Activated T-helper 1 cell treated with anti-CD3 and anti-CD28 coated beads, Interleukin-2, amount 50 U/mL, for 16 hours (primary cell): ENCODE measurements around the gene UBA52.
A peak's percentile ranks its signal among the peaks of the same experiment; 100 is the strongest.
"Not testable (repeated sequence)": the region's sequence is repeated elsewhere in the genome, so short reads cannot be mapped to it uniquely, and the experiment has no call there.

ENCODE experiments used
- DNase-seq, 2 donors: peaks; one replicate each; pipeline ENCODE4 v3.0.0-alpha.2; 2020; ENCODE audit warnings: low read depth in 1 of 2, low spot score in 1 of 2

Gene UBA52

DNA sequence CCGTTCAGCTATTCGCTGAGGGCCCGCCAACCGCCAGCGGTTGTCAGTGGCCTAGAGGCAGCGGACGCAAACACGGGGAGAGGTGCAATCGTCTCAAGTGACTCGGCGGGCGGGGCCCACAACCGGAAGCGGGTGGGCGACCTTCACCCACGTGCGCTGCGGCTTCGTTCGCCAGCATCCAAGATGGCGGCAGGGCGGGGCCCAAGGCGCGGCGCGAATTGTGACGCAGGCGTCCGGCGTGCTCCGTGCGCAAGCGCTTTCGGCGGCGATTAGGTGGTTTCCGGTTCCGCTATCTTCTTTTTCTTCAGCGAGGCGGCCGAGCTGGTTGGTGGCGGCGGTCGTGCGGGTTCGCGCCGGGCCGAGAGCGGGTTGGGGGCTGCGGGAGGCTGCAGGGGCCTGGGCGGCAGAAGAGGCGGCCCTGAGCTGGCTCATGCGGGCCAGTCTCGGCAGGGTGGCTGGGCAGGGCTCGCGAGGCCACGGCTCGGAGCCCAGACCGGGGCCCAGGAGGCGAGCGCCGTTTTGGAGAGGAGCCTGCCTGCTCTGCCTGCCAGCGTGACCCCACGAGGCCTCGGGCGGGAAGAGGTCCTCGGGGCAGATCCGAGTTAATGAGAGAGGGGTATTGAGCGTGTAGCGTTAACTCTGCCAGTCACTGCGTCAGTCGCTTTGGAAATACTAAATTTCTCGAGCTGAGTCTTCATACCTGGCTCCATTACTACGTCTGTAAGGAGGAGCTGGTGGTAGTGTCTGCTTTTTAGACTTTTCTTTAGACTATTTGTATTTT is at the start of gene UBA52:
TSS of gene UBA52 (plus strand) at position 294 of the 781 bp plus-strand sequence. CDS start 1,444 bp downstream, outside the sequence.
- peak; percentile 99 for DNase-seq

DNA sequence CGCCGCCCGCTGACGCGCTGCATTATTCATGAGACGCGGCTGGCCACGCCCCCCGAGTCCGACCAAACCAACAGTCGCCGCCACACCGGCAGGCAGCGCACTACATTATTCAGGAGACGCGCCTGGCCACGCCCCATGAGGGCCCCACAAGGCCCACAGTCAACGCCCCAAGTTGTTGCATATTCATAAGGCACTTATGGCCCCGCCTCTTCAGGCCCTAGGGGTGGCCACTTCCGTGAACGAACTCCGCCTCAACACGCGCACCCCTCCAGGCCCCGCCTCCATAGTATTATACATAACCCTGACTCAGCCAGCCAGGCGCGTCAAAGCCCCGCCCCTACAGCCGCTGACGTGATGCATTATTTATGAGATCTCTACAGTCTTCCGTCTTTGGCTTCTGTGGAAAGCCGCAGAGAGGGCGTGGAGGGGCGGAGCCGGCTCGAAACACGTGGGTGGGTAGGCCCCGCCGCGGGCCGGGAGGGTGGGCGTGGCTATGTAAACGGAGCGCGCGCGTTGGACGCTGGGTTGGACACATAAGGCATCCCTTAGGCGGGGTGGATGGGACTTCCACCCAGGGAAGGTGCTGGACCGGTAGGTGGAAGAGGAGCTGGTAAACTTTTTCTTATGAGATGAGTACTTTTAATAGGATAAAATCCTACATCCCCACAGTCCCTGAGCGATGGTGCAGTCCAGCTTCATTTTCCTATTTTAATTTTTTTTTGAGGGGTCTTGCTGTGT is 49.4 kb upstream of the UBA52 start:
- DNase-seq = peak; percentile 100

DNA sequence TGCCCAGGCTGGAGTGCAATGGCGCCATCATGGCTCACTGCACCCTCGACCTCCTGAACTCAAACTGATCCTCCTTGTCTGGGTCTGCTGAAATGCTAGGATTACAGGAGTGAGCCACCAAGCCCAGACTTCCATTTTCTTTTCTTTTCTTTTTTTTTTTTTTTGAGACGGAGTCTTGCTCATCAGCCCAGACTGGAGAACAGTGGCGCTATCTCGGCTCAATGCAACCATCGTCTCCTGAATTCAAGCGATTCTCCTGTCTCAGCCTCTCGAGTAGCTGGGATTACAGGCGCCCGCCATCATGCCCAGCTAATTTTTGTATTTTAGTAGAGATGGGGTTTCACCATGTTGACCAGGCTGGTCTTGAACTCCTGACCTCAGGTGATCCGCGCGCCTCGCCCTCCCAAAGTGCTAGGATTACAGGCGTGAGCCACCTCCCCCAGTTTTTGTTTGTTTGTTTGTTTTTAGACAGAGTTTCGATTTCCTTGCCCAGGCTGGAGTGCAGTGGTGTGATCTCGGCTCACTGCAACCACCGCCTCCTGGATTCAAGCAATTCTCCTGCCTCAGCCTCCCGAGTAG is 48.7 kb upstream of the UBA52 start:
- DNase-seq = not testable (repeated sequence)

DNA sequence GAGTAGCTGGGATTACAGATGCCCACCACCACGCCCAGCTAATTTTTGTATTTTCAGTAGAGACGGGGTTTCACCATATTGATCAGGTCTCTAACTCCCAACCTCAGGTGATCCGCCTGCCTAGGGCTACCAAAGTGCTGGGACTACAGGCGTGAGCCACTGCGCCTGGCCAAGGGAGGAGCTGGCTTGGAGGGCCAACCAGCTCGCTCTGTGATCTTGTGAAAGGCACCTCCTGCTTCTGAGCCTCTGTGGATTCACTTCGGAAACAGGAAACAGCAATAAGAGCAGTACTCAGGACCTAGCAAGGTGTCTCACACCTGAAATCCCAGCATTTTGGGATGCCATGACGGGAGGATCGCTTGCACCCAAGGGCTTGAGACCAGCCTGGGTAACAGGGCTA is 47.8 kb upstream of the UBA52 start:
- DNase-seq = no peak

DNA sequence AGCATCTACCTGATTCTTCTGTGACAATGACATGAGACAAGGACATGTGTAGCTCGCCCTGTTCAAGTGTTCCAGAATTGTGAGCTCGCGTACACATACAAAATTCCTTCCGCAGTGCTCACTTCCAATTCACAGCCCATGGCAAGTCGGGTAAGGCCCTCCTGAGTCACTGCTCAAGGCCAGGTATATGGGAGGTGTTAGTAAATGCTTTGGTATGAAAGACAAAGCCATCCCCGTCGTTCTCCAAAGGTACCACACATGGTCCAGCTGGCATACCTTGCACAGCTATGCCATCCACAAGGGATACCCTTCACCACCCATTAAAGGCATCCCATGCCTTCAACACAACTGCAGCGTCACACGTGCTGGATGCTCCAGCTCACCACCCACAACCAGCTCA is 45.3 kb upstream of the UBA52 start:
- no peak for DNase-seq

DNA sequence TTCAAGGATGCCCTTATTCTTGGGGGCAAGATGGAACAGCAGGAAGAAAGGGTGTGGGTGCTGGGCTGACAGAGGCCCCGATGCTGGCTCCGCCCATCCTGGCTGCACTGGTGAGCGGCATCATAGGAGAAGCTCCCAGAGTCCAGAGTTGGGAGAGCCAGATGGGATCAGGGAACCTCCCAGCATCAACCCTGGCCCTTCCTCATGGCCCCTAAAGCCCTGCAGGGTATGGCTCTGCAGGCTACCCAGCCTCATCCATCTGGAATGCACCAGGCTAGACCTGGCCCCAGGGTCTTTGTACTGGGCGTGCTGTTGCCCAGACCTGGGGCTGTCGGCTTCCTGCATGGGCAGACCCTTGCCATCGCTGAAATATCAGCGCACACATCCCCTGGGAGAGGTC is 41.9 kb upstream of the UBA52 start:
- no peak for DNase-seq

DNA sequence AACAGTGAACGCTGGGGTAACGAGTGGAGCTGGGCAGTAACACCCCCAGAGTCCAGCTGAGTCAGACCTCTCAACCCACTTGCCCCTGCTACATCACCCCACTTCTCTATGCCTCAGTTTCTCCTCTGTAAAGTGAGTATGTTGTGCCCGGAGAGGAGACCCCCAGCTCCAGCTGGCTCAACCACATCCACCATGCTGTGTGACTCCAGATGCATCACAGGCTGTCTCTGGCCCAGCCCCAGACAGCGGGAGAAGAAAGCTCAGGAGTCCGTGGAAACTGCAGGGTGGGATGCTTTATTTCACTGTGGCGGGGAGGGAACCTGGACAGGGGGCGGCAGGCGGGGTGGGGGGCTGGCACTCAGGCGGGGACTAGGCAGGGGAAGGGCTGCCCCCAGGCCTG is 40.2 kb upstream of the UBA52 start:
- no peak for DNase-seq

DNA sequence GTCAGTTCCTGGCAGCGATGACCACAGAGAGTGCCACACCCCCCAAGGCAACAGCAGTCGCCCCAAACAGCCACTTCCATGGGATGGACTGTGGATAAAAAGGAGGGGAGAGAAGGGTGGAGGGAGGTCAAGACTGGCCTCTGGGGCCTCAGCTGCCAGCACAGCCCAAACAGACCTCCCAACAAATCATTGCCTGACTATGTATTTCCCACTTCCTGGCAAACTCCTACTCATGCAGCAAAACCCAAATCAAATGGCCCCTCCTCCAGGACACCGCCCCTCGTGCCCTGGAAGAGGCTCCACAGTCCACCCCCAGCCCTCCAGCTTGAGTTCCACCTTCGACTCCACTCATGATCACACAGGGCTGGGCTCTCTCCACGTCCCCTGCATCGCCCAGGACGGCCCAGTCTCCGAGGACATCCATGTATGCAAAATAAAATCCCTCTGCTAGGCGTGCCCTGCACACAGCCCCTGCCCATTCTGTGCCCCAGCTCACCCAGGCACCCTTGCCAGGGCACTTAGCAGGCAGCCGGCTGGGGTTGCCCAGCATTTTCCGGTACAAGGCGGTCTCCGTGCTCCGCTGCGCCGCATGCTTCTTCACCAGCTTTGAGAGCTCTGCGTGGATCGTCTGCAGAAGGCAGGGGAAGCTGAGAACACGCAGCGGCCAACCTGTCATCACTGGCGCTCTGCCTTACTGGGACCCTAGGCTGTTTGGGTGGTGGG is 39.3 kb upstream of the UBA52 start:
- no peak for DNase-seq

DNA sequence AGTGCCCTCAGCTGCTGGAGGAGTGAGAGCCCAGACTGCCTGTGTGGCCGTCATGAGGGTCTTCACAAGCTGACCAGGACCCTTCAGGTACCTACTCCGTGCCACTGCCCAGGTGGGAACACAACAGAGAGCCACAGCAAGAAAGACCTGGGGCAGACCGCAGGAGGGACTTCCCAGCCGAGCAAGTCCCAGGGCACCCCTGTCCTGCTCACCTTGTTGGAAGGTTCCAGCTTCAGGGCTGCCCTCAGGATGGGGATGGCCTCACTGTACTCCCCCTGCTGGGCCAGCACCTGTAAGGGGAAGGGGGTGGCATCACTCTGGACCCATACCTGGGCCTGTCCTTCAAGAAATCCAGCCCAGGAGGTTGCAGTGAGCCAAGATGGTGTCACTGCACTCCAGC is 38.6 kb upstream of the UBA52 start:
- no peak for DNase-seq

DNA sequence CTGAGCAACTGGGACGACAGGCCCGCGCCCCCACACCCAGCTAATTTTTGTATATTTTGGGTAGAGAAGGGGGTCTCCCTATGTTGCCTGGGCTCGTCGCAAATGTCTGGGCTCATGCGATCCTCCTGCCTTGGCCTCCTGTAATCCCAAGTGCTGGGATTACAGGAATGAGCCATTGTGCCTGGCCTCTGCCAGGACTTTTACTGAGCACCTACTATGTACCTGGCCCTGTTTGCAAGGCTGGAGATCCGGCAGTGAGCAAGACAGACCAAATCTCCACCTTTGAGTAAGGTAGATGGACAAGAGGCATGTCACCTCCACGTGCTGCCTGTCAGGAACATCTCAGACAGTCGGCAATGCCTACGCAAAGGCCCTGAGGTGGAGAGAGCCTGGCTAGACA is 35.2 kb upstream of the UBA52 start:
- DNase-seq = no peak

DNA sequence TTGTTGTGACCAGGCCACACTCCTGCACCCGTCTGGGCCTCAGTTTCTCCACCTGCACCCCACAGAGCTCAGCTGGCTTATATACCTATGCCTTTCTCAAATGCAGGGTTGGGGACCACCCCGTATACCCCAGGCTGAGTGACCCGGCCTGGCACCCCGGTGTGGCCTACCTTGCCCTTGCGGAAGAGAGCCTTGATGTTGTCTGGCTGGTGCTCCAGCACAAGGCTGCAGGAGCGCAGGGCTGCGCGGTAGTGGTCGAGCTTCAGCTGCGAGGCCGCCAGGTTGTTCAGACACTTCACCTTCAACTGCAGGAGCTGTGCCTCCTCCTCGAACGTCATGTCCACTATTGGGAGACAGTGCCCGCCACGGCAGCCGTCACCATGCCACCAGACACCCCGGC is 34.2 kb upstream of the UBA52 start:
- no peak for DNase-seq

DNA sequence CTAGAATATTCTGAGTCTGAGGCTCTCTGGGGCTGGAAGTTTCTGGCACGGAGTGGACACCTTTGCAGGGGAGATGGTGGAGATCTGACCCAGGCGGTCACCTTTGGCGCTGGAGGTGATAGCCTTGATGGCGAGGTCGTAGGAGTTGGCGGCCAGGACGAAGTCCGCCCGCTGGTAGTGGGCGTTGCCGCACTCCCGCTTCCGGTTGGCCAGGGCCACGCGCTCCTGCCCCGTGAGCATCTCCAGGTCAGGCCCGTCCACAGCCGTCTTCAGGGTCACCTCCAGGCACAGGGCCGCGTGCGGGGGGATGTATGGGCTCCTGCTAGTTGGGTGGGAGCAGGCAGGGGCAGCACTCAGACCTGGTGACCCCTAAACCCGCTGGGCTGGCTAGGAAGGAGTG is 33.5 kb upstream of the UBA52 start:
- no peak for DNase-seq

DNA sequence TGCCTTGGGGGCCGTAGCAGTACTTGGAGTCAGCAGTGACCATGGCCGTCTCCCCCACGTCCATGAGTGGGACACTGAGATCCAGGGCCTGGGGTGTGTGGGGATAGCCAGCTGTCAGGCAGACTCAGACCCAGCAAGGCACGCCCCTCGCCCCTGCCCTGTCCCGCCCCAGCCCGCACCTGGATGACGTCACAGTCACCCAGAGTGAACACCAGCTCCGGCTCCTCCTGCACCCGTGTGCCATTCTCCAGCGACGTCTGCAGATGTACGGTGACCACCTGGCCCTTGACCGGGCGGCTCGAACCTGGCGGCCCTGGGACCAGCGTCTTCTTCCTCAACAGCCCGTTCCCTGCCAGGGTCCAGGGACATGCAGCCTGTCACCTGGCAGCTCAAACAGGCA is 32.3 kb upstream of the UBA52 start:
- DNase-seq = no peak

DNA sequence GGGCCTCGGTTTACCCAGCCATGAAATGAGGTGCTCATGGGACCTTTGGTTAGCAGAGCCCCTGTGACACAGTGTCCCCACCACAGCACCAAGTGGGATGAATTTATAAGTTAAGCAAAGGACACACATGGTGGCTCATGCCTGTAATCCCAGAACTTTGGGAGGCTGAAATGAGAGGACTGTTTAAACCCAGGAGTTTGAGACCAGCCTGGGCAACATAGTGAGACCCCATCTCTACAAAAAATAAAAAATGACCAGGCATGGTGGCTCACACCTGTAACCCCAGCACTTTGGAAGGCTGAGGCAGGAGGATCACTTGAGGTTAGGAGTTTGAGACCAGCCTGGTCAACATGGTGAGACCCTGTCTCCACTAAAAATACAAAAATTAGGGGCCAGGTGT is 31.5 kb upstream of the UBA52 start:
- not testable (repeated sequence) for DNase-seq

DNA sequence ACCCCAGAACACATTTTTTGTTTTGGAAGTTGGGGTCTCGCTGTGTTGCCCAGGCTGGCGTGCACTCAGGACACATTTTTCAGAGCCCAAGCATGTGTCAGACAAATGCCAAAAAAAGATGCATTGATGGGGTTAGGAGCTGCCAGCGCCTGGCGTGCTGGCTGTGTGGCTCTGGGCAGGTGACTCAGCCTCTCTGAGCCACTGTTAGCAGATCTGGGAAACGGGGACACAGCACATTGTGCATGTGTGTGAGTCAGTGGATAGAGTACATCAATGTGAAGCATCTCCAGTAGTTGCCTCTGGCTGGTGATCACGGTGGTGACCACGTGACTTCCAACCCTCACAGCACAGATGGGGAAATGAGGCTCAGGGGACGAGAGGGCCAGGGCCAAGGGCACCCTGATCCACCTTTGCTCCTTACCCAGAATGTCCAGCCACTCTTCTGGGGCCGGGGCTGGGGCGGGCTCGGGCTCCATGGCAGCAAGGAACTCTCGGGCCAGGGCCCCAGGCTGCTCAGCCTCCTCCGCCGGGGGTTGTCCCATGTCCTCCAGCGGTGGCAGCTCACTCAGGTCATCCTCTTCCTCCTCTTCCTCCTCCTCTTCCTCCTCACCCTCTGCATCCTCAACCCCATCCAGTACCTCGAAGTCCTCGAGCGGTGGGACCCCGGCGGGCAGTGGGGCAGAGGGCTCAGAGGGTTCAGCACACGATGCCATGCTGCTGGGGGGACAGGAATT is 30.2 kb upstream of the UBA52 start:
- no peak for DNase-seq

DNA sequence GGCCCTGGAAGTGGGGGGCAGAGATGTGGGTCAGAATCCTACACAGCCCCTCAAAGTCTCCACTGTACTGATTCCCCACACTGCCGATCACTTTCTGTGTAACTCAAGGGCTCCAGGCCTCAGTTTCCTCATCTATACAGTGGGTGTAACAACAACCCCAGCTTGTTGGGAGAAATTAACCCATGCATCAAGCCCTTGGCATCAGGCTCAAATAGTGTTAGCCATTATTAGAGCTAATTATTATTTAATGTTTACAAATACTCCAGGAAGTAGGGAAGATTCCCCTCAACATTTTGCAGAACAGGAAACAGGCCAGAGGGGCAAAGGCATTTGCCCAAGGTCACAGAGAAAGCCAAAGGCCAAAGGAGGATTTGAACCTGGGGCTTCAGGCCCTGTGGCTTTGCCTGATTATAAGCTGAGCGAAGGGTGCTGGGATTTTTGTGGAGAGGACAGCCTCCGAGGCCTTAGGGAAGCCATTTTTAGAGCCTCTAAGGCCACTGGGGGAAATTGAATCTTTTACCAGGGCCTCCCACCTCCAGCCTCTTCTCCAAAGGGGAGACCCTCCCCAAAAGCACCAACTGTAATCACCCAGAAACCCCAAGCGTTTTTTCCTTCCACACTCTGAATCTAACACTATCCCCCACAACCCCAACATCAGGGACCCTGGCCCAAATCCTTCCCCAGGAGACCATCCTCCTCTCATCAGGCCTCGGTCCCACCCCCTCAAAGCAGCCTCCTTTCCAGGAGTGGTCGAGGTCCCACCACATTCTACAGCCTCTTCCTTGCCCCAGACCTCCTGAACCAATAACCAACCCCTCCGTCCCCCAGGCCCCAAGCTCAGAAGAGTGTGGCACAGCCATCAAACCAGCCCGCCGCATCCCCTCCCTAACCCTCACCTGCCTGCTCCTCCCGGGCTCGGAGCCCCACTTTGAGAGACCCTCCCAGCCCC is 29.4 kb upstream of the UBA52 start:
- no peak for DNase-seq

DNA sequence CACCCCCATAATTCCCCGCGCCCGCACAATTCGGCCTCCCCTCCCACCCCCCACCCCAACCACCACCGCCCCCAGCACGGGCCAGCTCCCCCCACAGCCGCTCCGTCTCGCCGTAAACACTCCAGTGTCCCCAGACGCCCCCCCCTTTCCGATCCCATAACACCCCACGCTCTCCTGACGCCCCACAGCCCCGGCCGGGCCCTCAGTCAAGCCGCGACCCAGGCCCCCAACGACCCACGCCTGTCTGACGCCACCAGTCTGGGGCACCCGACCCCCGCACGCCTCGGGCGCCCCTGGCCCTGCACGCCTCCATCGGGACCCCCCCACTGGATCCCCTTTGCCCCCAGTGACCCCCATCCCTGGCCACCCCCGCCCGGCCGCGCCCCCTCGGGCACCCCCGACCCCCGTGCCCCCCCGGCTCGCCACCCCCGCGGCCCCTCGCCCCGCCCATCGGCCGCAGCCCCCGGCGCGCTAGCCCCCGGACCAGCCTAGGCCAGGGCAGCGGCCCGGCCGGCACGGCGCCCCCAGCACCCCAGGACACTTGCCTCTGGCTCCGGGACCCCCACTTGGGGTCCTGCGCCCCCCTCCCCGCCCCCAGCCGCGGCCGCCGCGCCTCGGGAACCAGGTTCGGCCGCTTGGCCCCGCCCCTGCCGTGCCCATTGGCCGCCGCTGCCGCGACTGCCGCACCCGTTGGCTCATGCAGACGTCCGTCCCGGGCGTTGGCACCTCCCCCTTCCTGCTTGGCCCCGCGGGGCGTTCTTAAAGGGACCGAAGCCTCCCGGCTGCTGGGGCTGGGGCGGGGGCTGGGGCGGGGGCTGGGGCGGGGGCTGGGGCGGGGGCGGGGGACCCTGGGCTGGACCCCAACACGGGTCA is 28.5 kb upstream of the UBA52 start, which contains the start of gene FKBP8:
TSS of gene FKBP8 (minus strand) at position 633 of the 873 bp plus-strand sequence. CDS start 1,603 bp downstream, outside the sequence.
- peak; percentile 90 to 91 for DNase-seq

DNA sequence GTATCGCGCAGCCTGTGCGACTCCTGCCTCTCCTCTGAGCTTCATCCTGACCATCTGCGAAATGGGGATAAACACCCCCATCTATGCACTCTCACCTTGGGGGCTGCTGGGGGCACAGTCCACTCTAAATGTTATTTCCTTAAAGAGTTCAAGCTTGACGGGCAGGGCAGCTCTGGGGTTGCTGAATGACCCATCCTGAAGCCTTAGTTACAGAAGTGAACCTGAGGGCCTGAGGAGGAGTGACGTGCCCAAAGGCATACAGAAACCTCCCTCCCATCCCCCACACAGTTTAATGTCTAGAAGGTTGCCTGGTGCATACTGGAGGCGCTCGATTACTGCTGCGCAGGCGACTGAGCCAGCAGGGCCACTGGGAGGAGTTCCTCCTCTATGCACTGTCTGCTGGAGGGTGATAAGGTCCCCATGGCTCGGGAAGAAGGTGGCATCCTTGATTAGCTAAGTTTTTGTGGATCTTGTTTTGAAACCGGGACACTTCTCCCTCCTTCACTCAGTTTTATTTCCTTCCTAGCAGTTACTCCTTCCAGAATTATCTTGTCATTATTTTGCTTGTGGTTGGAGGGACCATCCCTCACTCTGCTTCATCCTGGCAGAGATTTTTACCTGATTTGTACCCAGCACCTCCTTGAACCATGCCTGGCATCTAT is 27.7 kb upstream of the UBA52 start:
- peak; percentile 44 to 49 for DNase-seq
